Measurements from ENCODE around the gene CENPA.
A peak's percentile ranks its signal among the peaks of the same experiment; 100 is the strongest.
"Not testable (repeated sequence)": the region's sequence is repeated elsewhere in the genome, so short reads cannot be mapped to it uniquely, and the experiment has no call there.

The CENPA gene

GRCh38 chr2:26809211-26809610 is 23.4 kb downstream of the CENPA start:
- no peak overlapping the region for H3K4me3 ChIP-seq (ENCODE audit: low read length)
- TF ChIP-seq CTCF (IDR thresholded peaks at IDR 0.05; ENCODE audit: insufficient read depth, low read depth, low read length, missing control alignments): no peak
- peak; percentile 59 for DNase-seq (ENCODE audit: low read depth)

GRCh38 chr2:26809876-26810577 is 24.2 kb downstream of the CENPA start:
- no peak for DNase-seq (ENCODE audit: low read depth)
- no peak for TF ChIP-seq CTCF (IDR thresholded peaks at IDR 0.05; ENCODE audit: insufficient read depth, low read depth, low read length, missing control alignments)
- no peak overlapping the region for H3K4me3 ChIP-seq (ENCODE audit: low read length)

GRCh38 chr2:26811261-26811660 is 25.4 kb downstream of the CENPA start:
- no peak overlapping the region for H3K4me3 ChIP-seq (ENCODE audit: low read length)
- no peak for DNase-seq (ENCODE audit: low read depth)
- no peak for TF ChIP-seq CTCF (IDR thresholded peaks at IDR 0.05; ENCODE audit: insufficient read depth, low read depth, low read length, missing control alignments)

GRCh38 chr2:26811791-26812694 is 26.2 kb downstream of the CENPA start:
- no peak for DNase-seq (ENCODE audit: low read depth)
- no peak overlapping the region for H3K4me3 ChIP-seq (ENCODE audit: low read length)
- no peak for TF ChIP-seq CTCF (IDR thresholded peaks at IDR 0.05; ENCODE audit: insufficient read depth, low read depth, low read length, missing control alignments)

GRCh38 chr2:26812731-26813130 is 26.9 kb downstream of the CENPA start:
- DNase-seq (ENCODE audit: low read depth): no peak
- no peak for TF ChIP-seq CTCF (IDR thresholded peaks at IDR 0.05; ENCODE audit: insufficient read depth, low read depth, low read length, missing control alignments)
- no peak overlapping the region for H3K4me3 ChIP-seq (ENCODE audit: low read length)

GRCh38 chr2:26814072-26814765 is 28.4 kb downstream of the CENPA start:
- not testable (repeated sequence) for H3K4me3 ChIP-seq (ENCODE audit: low read length); DNase-seq (ENCODE audit: low read depth)

GRCh38 chr2:26816893-26817292 is 31.0 kb downstream of the CENPA start:
- peak; percentile 6 for DNase-seq (ENCODE audit: low read depth)
- no peak overlapping the region for H3K4me3 ChIP-seq (ENCODE audit: low read length)
- no peak for TF ChIP-seq CTCF (IDR thresholded peaks at IDR 0.05; ENCODE audit: insufficient read depth, low read depth, low read length, missing control alignments)

All from epithelial cell of esophagus (primary cell).